Hepatocyte (in vitro differentiated cells): ENCODE measurements around the gene LRP1B. TPM values are rescaled to one million over a fixed set of nuclear protein-coding genes. Genes with fewer than 3 reads are reported as not detected.

Source experiments
- DNase-seq: peaks from one replicate; pipeline ENCODE4 v3.0.0-alpha.2; 2016; ENCODE audit warnings: low spot score
- H2AFZ ChIP-seq: fragments of 200-600 bp; sonication (generic); 2 replicates; pipeline ENCODE4 v1.6.0; 2016; ENCODE audit warnings: antibody characterized with exemption, mild to moderate bottlenecking
- H3K27ac ChIP-seq: fragments of 200-600 bp; sonication (generic); 2 replicates; pipeline ENCODE4 v1.5.1; 2016; ENCODE audit warnings: mild to moderate bottlenecking
- H3K27me3 ChIP-seq: fragments of 200-600 bp; sonication (generic); 2 replicates; pipeline ENCODE4 v1.6.1; 2016
- H3K36me3 ChIP-seq: fragments of 200-600 bp; sonication (generic); replicated peaks from 2 replicates; pipeline ENCODE4 v1.5.1; 2016; ENCODE audit warnings: low read depth; ENCODE audit not compliant: insufficient read depth
- H3K4me1 ChIP-seq: fragments of 200-600 bp; sonication (generic); 2 replicates; pipeline ENCODE4 v1.5.1; 2016; ENCODE audit warnings: mild to moderate bottlenecking, moderate library complexity; ENCODE audit not compliant: insufficient read depth
- H3K4me2 ChIP-seq: fragments of 200-600 bp; sonication (generic); 2 replicates; pipeline ENCODE4 v1.6.0; 2016
- H3K4me3 ChIP-seq: fragments of 200-600 bp; sonication (generic); 2 replicates; pipeline ENCODE4 v1.5.1; 2016; ENCODE audit warnings: mild to moderate bottlenecking
- H3K79me2 ChIP-seq: fragments of 200-600 bp; sonication (generic); 2 replicates; pipeline ENCODE4 v1.6.0; 2017; ENCODE audit warnings: mild to moderate bottlenecking
- H3K9me2 ChIP-seq: fragments of 200-600 bp; sonication (generic); replicated peaks from 2 replicates; pipeline ENCODE4 v1.6.0; 2017; ENCODE audit warnings: mild to moderate bottlenecking; ENCODE audit not compliant: insufficient read depth
- H3K9me3 ChIP-seq: fragments of 200-600 bp; sonication (generic); 2 replicates; pipeline ENCODE4 v1.5.1; 2016; ENCODE audit warnings: low read depth, mild to moderate bottlenecking
- H4K20me1 ChIP-seq: fragments of 200-600 bp; sonication (generic); 2 replicates; pipeline ENCODE4 v1.6.0; 2016; ENCODE audit warnings: mild to moderate bottlenecking; ENCODE audit not compliant: insufficient read depth, poor library complexity, severe bottlenecking
- EZH2 ChIP-seq: fragments of 200-600 bp; sonication (generic); IDR thresholded peaks from 2 replicates; pipeline ENCODE4 v1.6.1; 2016; ENCODE audit warnings: antibody characterized with exemption, mild to moderate bottlenecking, borderline replicate concordance
- EZH2phosphoT487 ChIP-seq: fragments of 200-600 bp; sonication (generic); IDR thresholded peaks from one replicate; pipeline ENCODE4 v1.6.1; 2018; ENCODE audit warnings: antibody characterized with exemption, mild to moderate bottlenecking, low read depth, moderate library complexity; ENCODE audit not compliant: unreplicated experiment, severe bottlenecking
- WGBS: methylation state at CpG from one replicate; pipeline ENCODE4 v1.1.6; 2016; ENCODE audit warnings: low lambda C conversion rate; ENCODE audit errors: missing lambda C conversion rate; 5-methylcytosine and 5-hydroxymethylcytosine counted together
- polyA plus RNA-seq: library from polyadenylated mRNA; unstranded; fragments of >200 nt; fragmentation: Nextera tagmentation; extraction: Ambion mirVana; gene quantifications from 2 replicates; pipeline ENCODE4 v1.2.1, GENCODE V29; 2016
- total RNA-seq: library from RNA; depleted of rRNA; stranded (reverse); fragments of >200 nt; gene quantifications from 2 replicates; pipeline ENCODE4 v1.2.3, GENCODE V29; 2014
- TF ChIP-seq, protein P1 (sequence below): fragments of 200-600 bp; sonication (generic); IDR thresholded peaks from 2 replicates; pipeline ENCODE4 v1.5.1; 2016; ENCODE audit warnings: antibody characterized with exemption, mild to moderate bottlenecking; ENCODE audit not compliant: poor library complexity

Gene LRP1B
- total and polyA plus RNA-seq, 2 experiments from 2014 or later: 0.65 to 2.0 TPM

DNA sequence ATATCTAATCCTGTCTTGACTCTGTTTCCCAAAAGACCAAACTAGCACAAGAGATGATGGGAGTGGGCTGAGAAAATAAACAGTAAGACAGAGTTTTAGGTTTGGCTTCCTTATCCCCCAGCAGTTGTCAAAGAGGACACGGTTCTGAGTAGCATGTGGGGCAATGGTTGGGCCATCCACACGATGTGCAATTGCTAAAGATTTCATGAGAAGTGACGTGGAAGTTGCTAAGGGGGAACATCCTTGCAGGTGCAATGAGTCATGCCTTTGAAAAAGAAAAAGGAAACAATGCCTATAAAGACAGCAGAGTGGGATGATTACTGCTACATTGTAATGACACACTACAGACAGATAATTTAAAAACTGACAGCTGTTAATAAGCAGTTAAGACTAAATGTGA, 1395.8 kb downstream of the LRP1B start:
- H4K20me1 ChIP-seq: no peaks in the 10 kb centered on the region
- TF ChIP-seq EZH2 (no peak), EZH2phosphoT487 (no peak)
- TF ChIP-seq, protein P1, sequence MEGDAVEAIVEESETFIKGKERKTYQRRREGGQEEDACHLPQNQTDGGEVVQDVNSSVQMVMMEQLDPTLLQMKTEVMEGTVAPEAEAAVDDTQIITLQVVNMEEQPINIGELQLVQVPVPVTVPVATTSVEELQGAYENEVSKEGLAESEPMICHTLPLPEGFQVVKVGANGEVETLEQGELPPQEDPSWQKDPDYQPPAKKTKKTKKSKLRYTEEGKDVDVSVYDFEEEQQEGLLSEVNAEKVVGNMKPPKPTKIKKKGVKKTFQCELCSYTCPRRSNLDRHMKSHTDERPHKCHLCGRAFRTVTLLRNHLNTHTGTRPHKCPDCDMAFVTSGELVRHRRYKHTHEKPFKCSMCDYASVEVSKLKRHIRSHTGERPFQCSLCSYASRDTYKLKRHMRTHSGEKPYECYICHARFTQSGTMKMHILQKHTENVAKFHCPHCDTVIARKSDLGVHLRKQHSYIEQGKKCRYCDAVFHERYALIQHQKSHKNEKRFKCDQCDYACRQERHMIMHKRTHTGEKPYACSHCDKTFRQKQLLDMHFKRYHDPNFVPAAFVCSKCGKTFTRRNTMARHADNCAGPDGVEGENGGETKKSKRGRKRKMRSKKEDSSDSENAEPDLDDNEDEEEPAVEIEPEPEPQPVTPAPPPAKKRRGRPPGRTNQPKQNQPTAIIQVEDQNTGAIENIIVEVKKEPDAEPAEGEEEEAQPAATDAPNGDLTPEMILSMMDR: no peak
- no peak overlapping the region for H2AFZ ChIP-seq
- DNase-seq: no peak
- no peaks in the 10 kb centered on the region for H3K36me3 ChIP-seq
- H3K9me3 ChIP-seq: no peaks in the 10 kb centered on the region
- H3K9me2 ChIP-seq: no peaks in the 10 kb centered on the region
- WGBS: 82% methylated on average over 3 of the region's 3 CpGs
- H3K4me1 ChIP-seq: no peaks in the 10 kb centered on the region
- H3K27me3 ChIP-seq: no peaks in the 10 kb centered on the region
- H3K4me3 ChIP-seq: no peak overlapping the region
- no peaks in the 10 kb centered on the region for H3K79me2 ChIP-seq
- H3K27ac ChIP-seq: no peak overlapping the region
- H3K4me2 ChIP-seq: no peak overlapping the region

DNA sequence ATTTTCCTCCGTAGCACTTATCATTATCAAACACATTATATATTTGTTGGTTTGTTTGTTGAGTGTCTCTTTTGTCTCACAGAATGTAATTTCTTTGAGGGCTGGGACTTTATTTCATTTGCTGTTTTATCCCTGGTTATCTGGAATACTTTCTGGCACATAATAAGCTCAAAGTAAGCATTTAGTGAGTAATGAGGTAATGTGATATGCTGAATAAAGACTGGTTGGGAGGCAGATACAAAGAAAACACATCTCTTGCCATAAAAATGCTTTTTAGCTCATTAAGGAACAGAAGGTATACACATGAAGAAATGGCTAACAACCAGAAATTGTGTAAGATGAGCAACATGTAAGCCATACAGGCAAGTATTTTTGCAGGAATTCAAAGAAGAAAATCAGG, 1411.8 kb downstream of the LRP1B start:
- H3K9me3 ChIP-seq: no peaks in the 10 kb centered on the region
- WGBS: 61% methylated on average over 1 of the region's 1 CpG
- no peaks in the 10 kb centered on the region for H3K79me2 ChIP-seq
- no peaks in the 10 kb centered on the region for H3K27me3 ChIP-seq
- no peak overlapping the region for H3K27ac ChIP-seq
- no peak overlapping the region for H3K4me2 ChIP-seq
- H3K4me1 ChIP-seq: no peaks in the 10 kb centered on the region
- no peaks in the 10 kb centered on the region for H4K20me1 ChIP-seq
- no peak for DNase-seq
- H3K4me3 ChIP-seq: no peak overlapping the region
- no peak overlapping the region for H2AFZ ChIP-seq
- no peaks in the 10 kb centered on the region for H3K36me3 ChIP-seq
- no peaks in the 10 kb centered on the region for H3K9me2 ChIP-seq
- TF ChIP-seq EZH2 (no peak), EZH2phosphoT487 (no peak)
- TF ChIP-seq, protein P1: no peak

- no peaks in the 10 kb centered on the region for H3K4me1 ChIP-seq
- DNase-seq: no peak
- no peak overlapping the region for H3K27ac ChIP-seq
- no peaks in the 10 kb centered on the region for H3K9me2 ChIP-seq
- H2AFZ ChIP-seq: no peak overlapping the region
- no peaks in the 10 kb centered on the region for H3K27me3 ChIP-seq
- no peaks in the 10 kb centered on the region for H3K79me2 ChIP-seq
- H3K9me3 ChIP-seq: no peaks in the 10 kb centered on the region
- H3K4me3 ChIP-seq: no peak overlapping the region
- TF ChIP-seq EZH2: no peak
- no peak for TF ChIP-seq EZH2phosphoT487
- TF ChIP-seq, protein P1: no peak
- no peak overlapping the region for H3K4me2 ChIP-seq
- H4K20me1 ChIP-seq: no peaks in the 10 kb centered on the region
- no peaks in the 10 kb centered on the region for H3K36me3 ChIP-seq
- 60% methylated on average over 2 of the region's 2 CpGs for WGBS
These were observed 1413.3 kb downstream of the LRP1B start for GRCh38 chr2:140717481-140717880.

GRCh38 chr2:140714586-140714985, 1416.2 kb downstream of the LRP1B start:
- DNase-seq: no peak
- H3K27ac ChIP-seq: no peak overlapping the region
- H3K27me3 ChIP-seq: no peaks in the 10 kb centered on the region
- no peak overlapping the region for H3K4me3 ChIP-seq
- TF ChIP-seq EZH2 (no peak), EZH2phosphoT487 (no peak)
- TF ChIP-seq, protein P1: no peak
- no peak overlapping the region for H2AFZ ChIP-seq
- WGBS: 64% methylated on average over 3 of the region's 3 CpGs
- no peaks in the 10 kb centered on the region for H4K20me1 ChIP-seq
- no peaks in the 10 kb centered on the region for H3K4me1 ChIP-seq
- H3K36me3 ChIP-seq: no peaks in the 10 kb centered on the region
- H3K9me3 ChIP-seq: no peaks in the 10 kb centered on the region
- no peaks in the 10 kb centered on the region for H3K79me2 ChIP-seq
- no peaks in the 10 kb centered on the region for H3K9me2 ChIP-seq
- no peak overlapping the region for H3K4me2 ChIP-seq
